HepG2 (cell line): ENCODE measurements around the gene ZNF292. TPM values are rescaled to one million over a fixed set of nuclear protein-coding genes. Genes with fewer than 3 reads are reported as not detected.

Experiments
- CHCHD3 ChIP-seq: sonication (generic); formaldehyde crosslinking; IDR thresholded peaks from 2 replicates; pipeline ENCODE4 v1.8.0; 2022; ENCODE audit warnings: mild to moderate bottlenecking, missing genetic modification reagents, moderate library complexity
- HNRNPL ChIP-seq: fragments of 200-400 bp; formaldehyde crosslinking; IDR thresholded peaks from 2 replicates; pipeline ENCODE4 v1.6.1; 2017; ENCODE audit warnings: mild to moderate bottlenecking, low read depth, low read length
- IKZF1 ChIP-seq: fragments of 450-650 bp; IDR thresholded peaks from 2 replicates; pipeline ENCODE4 v1.7.1; 2016
- JDP2 ChIP-seq: sonication (generic); formaldehyde crosslinking; IDR thresholded peaks from 2 replicates; pipeline ENCODE4 v1.8.1; 2022; ENCODE audit warnings: missing genetic modification reagents, borderline replicate concordance
- KDM5B ChIP-seq: sonication (generic); formaldehyde crosslinking; IDR thresholded peaks from 2 replicates; pipeline ENCODE4 v1.4.0; 2020; ENCODE audit warnings: missing genetic modification reagents, mild to moderate bottlenecking, borderline replicate concordance
- MAFG ChIP-seq: sonication (generic); formaldehyde crosslinking; IDR thresholded peaks from 2 replicates; pipeline ENCODE4 v1.5.1; 2020; ENCODE audit warnings: mild to moderate bottlenecking, missing genetic modification reagents
- MYNN ChIP-seq: sonication (generic); formaldehyde crosslinking; IDR thresholded peaks from 2 replicates; pipeline ENCODE4 v1.4.0; 2020; ENCODE audit warnings: mild to moderate bottlenecking, low read depth, missing genetic modification reagents
- NFE2L2 ChIP-seq: fragments of 150-350 bp; IDR thresholded peaks from 2 replicates; pipeline ENCODE4 v1.6.1; 2014; ENCODE audit warnings: low read length
- POLR2AphosphoS2 ChIP-seq: IDR thresholded peaks from 2 replicates; pipeline ENCODE4 v1.6.1; 2011; ENCODE audit warnings: low read depth, low read length, improper control_type of control experiment
- RARA ChIP-seq: IDR thresholded peaks from 2 replicates; pipeline ENCODE4 v1.6.1; 2016; ENCODE audit warnings: missing genetic modification reagents, missing compliant biosample characterization
- SMC3 ChIP-seq: IDR thresholded peaks from 2 replicates; pipeline ENCODE4 v1.6.1; 2011; ENCODE audit warnings: low read length, improper control_type of control experiment
- ZBTB20 ChIP-seq: sonication (generic); formaldehyde crosslinking; IDR thresholded peaks from 2 replicates; pipeline ENCODE4 v1.8.1; 2023; ENCODE audit warnings: missing genetic modification reagents, low read depth, mild to moderate bottlenecking, borderline replicate concordance
- ZNF747 ChIP-seq: sonication (generic); formaldehyde crosslinking; IDR thresholded peaks from 2 replicates; pipeline ENCODE4 v1.8.1; 2023; ENCODE audit warnings: missing genetic modification reagents, mild to moderate bottlenecking, borderline replicate concordance
- ZNF749 ChIP-seq: sonication (generic); formaldehyde crosslinking; IDR thresholded peaks from 2 replicates; pipeline ENCODE4 v1.8.0; 2022; ENCODE audit warnings: mild to moderate bottlenecking, missing genetic modification reagents, moderate library complexity, borderline replicate concordance
- ZNF850 ChIP-seq: sonication (generic); formaldehyde crosslinking; conservative IDR thresholded peaks from 2 replicates; pipeline ENCODE4 v1.9.0; 2021; ENCODE audit warnings: mild to moderate bottlenecking, missing genetic modification reagents
- polyA plus RNA-seq, 8 experiments: library from polyadenylated mRNA; depleted of rRNA in 3 of 8; stranded (reverse) in 7 of 8; unstranded in 1 of 8; fragments of >200 nt; fragmentation: Illumina TruSeq in 4 of 8; extraction: Trizol in 4 of 8; gene quantifications; 2 replicates each; pipeline versions ENCODE4 v1.2.1 to v1.2.3, GENCODE V29; 2011 to 2016; ENCODE audit warnings: low read depth in 4 of 8, missing spikeins in 1 of 8, mixed read lengths in 1 of 8; ENCODE audit not compliant: insufficient read depth in 1 of 8
- total RNA-seq, 5 experiments: library from RNA; depleted of rRNA; stranded (reverse); fragments of >200 nt; fragmentation: Illumina TruSeq; extraction: Trizol; gene quantifications; 2 replicates each; pipeline ENCODE4 v1.2.3, GENCODE V29; 2016; ENCODE audit warnings: low read depth in 1 of 5
- TF ChIP-seq, protein P1 (sequence below): sonication (generic); formaldehyde crosslinking; IDR thresholded peaks from 2 replicates; pipeline ENCODE4 v1.4.0; 2020; ENCODE audit warnings: missing genetic modification reagents, low read depth, mild to moderate bottlenecking, borderline replicate concordance
- TF ChIP-seq, protein P2 (sequence below): sonication (generic); formaldehyde crosslinking; IDR thresholded peaks from 2 replicates; pipeline ENCODE4 v1.8.0; 2022; ENCODE audit warnings: missing genetic modification reagents, low read depth, mild to moderate bottlenecking, borderline replicate concordance
- TF ChIP-seq, protein P3 (sequence below): sonication (generic); formaldehyde crosslinking; IDR thresholded peaks from 2 replicates; pipeline ENCODE4 v1.4.0; 2020; ENCODE audit warnings: missing genetic modification reagents
- TF ChIP-seq, protein P4 (sequence below): sonication (generic); formaldehyde crosslinking; IDR thresholded peaks from 2 replicates; pipeline ENCODE4 v1.4.0; 2020; ENCODE audit warnings: missing genetic modification reagents, borderline replicate concordance

ZNF292 gene
- total and polyA plus RNA-seq, 2 of the 13 experiments (the other 11 are each of a cell fraction or from before 2014, with no cell fraction given), result 9.9 to 12.8 TPM

DNA sequence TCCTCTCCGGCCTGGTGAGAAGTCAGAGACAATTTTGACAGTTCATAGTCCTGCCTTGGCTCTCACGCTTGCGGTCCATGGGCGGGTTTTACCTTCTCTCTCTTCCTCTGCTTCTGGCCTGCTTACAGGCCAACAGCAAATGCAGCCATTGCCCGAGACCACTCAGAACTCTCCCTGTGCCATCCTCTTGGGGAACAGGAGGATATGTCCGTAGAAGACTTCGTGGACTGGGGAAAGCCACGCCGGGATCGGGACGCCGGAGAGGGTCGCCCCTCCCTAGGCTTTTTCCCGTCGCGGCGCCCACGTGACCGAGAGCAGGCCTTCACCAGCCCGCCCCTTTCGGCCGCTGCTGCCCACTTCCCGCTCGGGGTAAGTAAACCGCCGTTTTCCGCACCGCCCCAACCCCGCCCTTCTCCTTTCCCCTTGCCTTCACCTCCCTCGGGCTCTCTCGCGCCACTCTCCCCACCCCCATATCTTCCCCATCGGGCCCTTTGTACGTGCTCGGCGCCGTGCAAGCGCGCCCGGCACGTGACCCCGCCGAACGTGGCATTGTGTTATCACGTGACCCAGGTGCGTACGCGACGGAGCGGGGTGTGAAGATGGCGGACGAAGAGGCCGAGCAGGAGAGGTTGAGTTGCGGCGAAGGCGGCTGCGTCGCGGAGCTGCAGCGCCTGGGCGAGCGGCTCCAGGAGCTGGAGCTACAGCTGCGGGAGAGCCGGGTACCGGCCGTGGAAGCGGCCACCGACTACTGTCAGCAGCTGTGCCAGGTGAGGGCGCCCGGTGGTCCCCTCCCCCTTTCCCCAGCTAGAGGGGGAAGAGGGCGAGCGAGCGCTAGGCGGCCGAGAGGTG lies at the start of gene ZNF292 (continued):
- TF ChIP-seq, protein P1, sequence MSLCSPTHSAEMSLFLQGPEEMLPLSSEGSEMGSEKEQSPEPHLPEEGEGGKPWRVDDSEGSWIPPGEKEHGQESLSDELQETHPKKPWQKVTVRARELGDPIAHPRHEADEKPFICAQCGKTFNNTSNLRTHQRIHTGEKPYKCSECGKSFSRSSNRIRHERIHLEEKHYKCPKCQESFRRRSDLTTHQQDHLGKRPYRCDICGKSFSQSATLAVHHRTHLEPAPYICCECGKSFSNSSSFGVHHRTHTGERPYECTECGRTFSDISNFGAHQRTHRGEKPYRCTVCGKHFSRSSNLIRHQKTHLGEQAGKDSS (CRISPR knock-in tag), result peak; percentile 93; the same call in 1 of the 2 replicates
- no peak for TF ChIP-seq HNRNPL
- no peak for TF ChIP-seq NFE2L2
- peak; percentile 82; the same call in 1 of the 2 replicates for TF ChIP-seq ZNF749 (CRISPR knock-in tag)
- TF ChIP-seq, protein P2, sequence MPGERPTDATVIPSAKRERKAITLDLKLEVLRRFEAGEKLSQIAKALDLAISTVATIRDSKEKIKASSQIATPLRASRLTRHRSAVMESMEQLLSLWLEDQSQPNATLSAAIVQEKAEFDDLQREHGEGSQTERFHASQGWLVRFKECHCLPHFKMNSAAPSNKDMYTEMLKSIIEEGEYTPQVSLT (CRISPR knock-in tag), result no peak; the same call in 1 of the 2 replicates
- TF ChIP-seq JDP2, result peak; percentile 89; the same call in 1 of the 2 replicates
- TF ChIP-seq ZNF850 (CRISPR knock-in tag), result no peak
- peak; percentile 87 for TF ChIP-seq RARA (CRISPR knock-in tag)
- TF ChIP-seq SMC3, result no peak
- TF ChIP-seq, protein P3, sequence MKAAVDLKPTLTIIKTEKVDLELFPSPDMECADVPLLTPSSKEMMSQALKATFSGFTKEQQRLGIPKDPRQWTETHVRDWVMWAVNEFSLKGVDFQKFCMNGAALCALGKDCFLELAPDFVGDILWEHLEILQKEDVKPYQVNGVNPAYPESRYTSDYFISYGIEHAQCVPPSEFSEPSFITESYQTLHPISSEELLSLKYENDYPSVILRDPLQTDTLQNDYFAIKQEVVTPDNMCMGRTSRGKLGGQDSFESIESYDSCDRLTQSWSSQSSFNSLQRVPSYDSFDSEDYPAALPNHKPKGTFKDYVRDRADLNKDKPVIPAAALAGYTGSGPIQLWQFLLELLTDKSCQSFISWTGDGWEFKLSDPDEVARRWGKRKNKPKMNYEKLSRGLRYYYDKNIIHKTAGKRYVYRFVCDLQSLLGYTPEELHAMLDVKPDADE (CRISPR knock-in tag), result peak; percentile 34; the same call in 1 of the 2 replicates
- TF ChIP-seq MYNN (CRISPR knock-in tag), result no peak
- peak; percentile 29; the same call in 1 of the 2 replicates for TF ChIP-seq CHCHD3 (CRISPR knock-in tag)
- TF ChIP-seq IKZF1, result no peak
- no peak for TF ChIP-seq POLR2AphosphoS2
- TF ChIP-seq, protein P4, sequence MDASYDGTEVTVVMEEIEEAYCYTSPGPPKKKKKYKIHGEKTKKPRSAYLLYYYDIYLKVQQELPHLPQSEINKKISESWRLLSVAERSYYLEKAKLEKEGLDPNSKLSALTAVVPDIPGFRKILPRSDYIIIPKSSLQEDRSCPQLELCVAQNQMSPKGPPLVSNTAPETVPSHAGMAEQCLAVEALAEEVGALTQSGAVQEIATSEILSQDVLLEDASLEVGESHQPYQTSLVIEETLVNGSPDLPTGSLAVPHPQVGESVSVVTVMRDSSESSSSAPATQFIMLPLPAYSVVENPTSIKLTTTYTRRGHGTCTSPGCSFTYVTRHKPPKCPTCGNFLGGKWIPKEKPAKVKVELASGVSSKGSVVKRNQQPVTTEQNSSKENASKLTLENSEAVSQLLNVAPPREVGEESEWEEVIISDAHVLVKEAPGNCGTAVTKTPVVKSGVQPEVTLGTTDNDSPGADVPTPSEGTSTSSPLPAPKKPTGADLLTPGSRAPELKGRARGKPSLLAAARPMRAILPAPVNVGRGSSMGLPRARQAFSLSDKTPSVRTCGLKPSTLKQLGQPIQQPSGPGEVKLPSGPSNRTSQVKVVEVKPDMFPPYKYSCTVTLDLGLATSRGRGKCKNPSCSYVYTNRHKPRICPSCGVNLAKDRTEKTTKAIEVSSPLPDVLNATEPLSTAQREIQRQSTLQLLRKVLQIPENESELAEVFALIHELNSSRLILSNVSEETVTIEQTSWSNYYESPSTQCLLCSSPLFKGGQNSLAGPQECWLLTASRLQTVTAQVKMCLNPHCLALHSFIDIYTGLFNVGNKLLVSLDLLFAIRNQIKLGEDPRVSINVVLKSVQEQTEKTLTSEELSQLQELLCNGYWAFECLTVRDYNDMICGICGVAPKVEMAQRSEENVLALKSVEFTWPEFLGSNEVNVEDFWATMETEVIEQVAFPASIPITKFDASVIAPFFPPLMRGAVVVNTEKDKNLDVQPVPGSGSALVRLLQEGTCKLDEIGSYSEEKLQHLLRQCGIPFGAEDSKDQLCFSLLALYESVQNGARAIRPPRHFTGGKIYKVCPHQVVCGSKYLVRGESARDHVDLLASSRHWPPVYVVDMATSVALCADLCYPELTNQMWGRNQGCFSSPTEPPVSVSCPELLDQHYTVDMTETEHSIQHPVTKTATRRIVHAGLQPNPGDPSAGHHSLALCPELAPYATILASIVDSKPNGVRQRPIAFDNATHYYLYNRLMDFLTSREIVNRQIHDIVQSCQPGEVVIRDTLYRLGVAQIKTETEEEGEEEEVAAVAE, result no peak
- TF ChIP-seq MAFG (CRISPR knock-in tag), result no peak
- TF ChIP-seq ZBTB20 (CRISPR knock-in tag), result peak; percentile 98
- TF ChIP-seq ZNF747, result peak; percentile 75; the same call in 1 of the 2 replicates
- peak; percentile 94 for TF ChIP-seq KDM5B (CRISPR knock-in tag)
